Ovary (tissue), 9 donors: ENCODE results near the gene LMX1B. TPM values are rescaled to one million over a fixed set of nuclear protein-coding genes. Genes with fewer than 3 reads are reported as not detected.

ENCODE experiments used
- DNase-seq, 5 donors: peaks; one replicate each; pipeline ENCODE4 v3.0.0-alpha.2; 2019 to 2020
- H3K27ac ChIP-seq, 2 donors: fragments of 200-600 bp; one replicate each; pipeline versions ENCODE4 v1.5.1 to v1.8.0; 2019 to 2022
- H3K27me3 ChIP-seq: fragments of 200-600 bp; one replicate; pipeline ENCODE4 v1.8.0; 2022
- H3K36me3 ChIP-seq: fragments of 200-600 bp; sonication (generic); one replicate; pipeline ENCODE4 v1.5.1; 2019
- H3K4me1 ChIP-seq: one replicate; pipeline ENCODE4 v1.8.1; 2013; ENCODE audit warnings: mild to moderate bottlenecking, moderate library complexity; ENCODE audit not compliant: insufficient read depth
- H3K4me3 ChIP-seq: fragments of 200-600 bp; sonication (generic); one replicate; pipeline ENCODE4 v1.5.1; 2017
- H3K9me3 ChIP-seq, 2 donors: fragments of 200-600 bp in 1 of 2; sonication (generic) in 1 of 2; one replicate each; pipeline versions ENCODE4 v1.5.1 to v1.8.1; 2013 to 2019; ENCODE audit warnings: mild to moderate bottlenecking in 1 of 2, moderate library complexity in 1 of 2
- CTCF ChIP-seq, 3 donors: fragments of 450-650 bp in 2 of 3; fragments of 200-600 bp in 1 of 3; IDR thresholded peaks; one replicate each; pipeline versions ENCODE4 v1.5.1 to v1.8.0; 2016 to 2022; ENCODE audit warnings: antibody characterized with exemption in 3 of 3, mild to moderate bottlenecking in 1 of 3
- EP300 ChIP-seq: sonication (generic); formaldehyde crosslinking; IDR thresholded peaks from one replicate; pipeline ENCODE4 v1.6.1; 2017; ENCODE audit warnings: antibody characterized with exemption
- POLR2A ChIP-seq: fragments of 450-650 bp; IDR thresholded peaks from one replicate; pipeline ENCODE4 v1.6.1; 2017; ENCODE audit warnings: antibody characterized with exemption, mild to moderate bottlenecking, moderate library complexity
- WGBS, 3 donors: extraction: QIAGEN DNeasy Blood & Tissue Kit in 1 of 3; methylation state at CpG; one replicate each; pipeline versions ENCODE4 v1.1.5 to v1.1.7; 2013 to 2017; 5-methylcytosine and 5-hydroxymethylcytosine counted together
- intact Hi-C, 4 donors: fragments of 100-400 bp; cut with DNase I; formaldehyde crosslinking; loops; one replicate each; pipeline versions ENCODE4 v1.11.0 to v1.15.1; 2022 to 2023
- polyA plus RNA-seq, 2 donors: library from polyadenylated mRNA; stranded (reverse); fragments of 200-250 nt in 1 of 2; fragments of 350-450 nt in 1 of 2; fragmentation: Illumina TruSeq in 1 of 2; extraction: RNeasy Lipid Tissue Mini Kit (QIAGEN cat#74804) in 1 of 2; gene quantifications; one replicate each; pipeline ENCODE4 v1.2.3, GENCODE V29; 2013 to 2014
- total RNA-seq, 7 donors: library from RNA; depleted of rRNA in 2 of 7; stranded (reverse); fragments of >200 nt in 2 of 7; fragmentation: NEBNext Ultra II Directional in 3 of 7; extraction: Animal tissue kit (Norgen Biotek cat#: 25700) in 3 of 7; gene quantifications; one replicate each; pipeline versions ENCODE4 v1.1.0 to v1.2.4, GENCODE V29; 2016 to 2023
- donor health status: DM: no; HTN: no; CAD: no; lungs with moderate emphysema.
- donor health status: DM: no; HTN: no; CAD: no.
- donor health status: Bipolar disorder and iron deficiency.
- donor health status: DM: yes; HTN: yes; CAD: no.
- donor health status: DM: no; HTN: no; CAD: no.
- donor health status: DM: yes; HTN: yes; CAD: no.

Gene LMX1B
- total and polyA plus RNA-seq, 9 donors, result 0.08 to 0.20 TPM; not detected in 7

DNA sequence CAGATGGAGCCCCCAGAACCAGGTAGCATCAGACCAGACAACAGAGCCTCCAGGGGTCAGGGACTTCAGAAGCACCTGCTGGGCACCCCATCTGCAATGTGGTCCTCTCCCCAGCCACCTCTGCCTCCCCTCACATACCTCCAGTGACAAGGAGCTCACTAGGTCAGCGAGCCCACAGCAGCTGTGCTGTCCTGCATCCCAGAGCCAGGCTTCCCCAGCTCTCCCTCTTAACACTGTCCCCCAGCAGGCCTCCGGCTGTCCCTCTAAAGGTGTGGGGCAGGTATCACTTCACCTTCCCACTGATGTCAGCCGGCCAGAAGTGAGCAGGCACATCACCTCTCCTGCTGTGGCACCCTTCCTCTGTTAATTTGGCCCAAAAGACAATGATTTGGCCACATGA lies 83.6 kb downstream of the LMX1B start:
- peak in 1 of 5 donors; percentile 12 for DNase-seq
- 89 to 95% (median 90%) methylated on average over 3 of the region's 3 CpGs for WGBS, 3 donors
- no peak for TF ChIP-seq EP300
- no peak for TF ChIP-seq POLR2A

DNA sequence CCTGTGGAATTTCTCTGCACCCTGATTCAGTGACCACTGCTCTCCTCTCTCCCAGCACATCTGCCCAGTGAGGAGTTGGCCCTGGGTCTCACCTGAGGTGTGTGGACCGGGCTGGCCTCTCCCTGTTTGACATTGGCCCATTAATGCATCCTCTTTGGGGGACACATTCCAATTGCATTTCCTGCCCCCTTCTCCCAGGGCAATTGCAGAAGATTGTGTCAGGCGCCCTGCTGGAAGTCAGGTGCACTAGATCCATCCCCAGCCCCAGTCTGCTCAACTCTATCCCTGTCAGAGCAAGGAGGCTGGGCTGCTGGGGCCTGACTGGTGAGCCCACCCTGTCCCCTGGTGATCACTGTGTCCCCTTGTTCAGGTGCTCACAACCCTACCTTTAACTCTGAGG lies 84.5 kb downstream of the LMX1B start:
- Histone ChIP-seq H3K4me3 (no peak overlapping the region), H3K4me1 (no peaks in the 10 kb centered on the region), H3K27me3 (no peaks in the 10 kb centered on the region), H3K27ac (no peak overlapping the region), H3K9me3 (no peaks in the 10 kb centered on the region), H3K36me3 (no peaks in the 10 kb centered on the region)
- 87 to 97% (median 91%) methylated on average over 2 of the region's 2 CpGs for WGBS, 3 donors
- DNase-seq, result peak in 1 of 5 donors; percentile 10
- intact Hi-C loops, result no loop called here
- TF ChIP-seq EP300 (no peak), CTCF (IDR thresholded peaks at IDR 0.05) (no peak), POLR2A (no peak)

More for the DNA sequence above, 83.6 kb downstream of the LMX1B start:
- H3K4me3 ChIP-seq, result no peak overlapping the region
- no peak overlapping the region for H3K27ac ChIP-seq
- no peaks in the 10 kb centered on the region for H3K36me3 ChIP-seq
- H3K4me1 ChIP-seq, result no peaks in the 10 kb centered on the region
- H3K27me3 ChIP-seq, result no peaks in the 10 kb centered on the region
- intact Hi-C loops, result no loop called here
- H3K9me3 ChIP-seq, result no peaks in the 10 kb centered on the region

DNA sequence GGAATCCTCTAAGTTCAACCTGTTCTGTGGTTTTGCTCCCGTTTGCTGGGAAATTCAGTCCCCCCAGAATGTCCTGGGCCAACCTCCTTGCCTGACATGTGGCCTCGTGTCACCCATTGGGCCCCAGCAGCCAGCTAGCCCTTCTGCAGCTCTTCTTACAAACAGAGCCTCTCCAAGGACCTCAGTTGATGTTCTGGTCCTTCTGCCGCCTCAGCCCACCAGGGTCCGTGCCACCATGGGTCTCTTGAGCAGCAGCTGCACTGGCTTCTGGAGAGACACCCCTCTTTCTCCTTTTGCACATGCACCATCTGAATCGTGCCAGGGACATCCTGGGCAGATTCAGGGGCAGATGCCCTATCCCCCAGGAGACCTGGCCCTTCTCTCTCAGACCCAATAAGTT lies 85.0 kb downstream of the LMX1B start:
- 78 to 85% (median 79%) methylated on average over 5 of the region's 5 CpGs for WGBS, 3 donors
- peak in 1 of 5 donors; percentile 7 for DNase-seq
- H3K36me3 ChIP-seq, result no peaks in the 10 kb centered on the region
- H3K27ac ChIP-seq, result no peak overlapping the region
- H3K27me3 ChIP-seq, result no peaks in the 10 kb centered on the region
- no peak overlapping the region for H3K4me3 ChIP-seq
- H3K4me1 ChIP-seq, result no peaks in the 10 kb centered on the region
- intact Hi-C loops, result no loop called here
- H3K9me3 ChIP-seq, result no peaks in the 10 kb centered on the region
- TF ChIP-seq POLR2A (no peak), EP300 (no peak), CTCF (IDR thresholded peaks at IDR 0.05) (no peak)

DNA sequence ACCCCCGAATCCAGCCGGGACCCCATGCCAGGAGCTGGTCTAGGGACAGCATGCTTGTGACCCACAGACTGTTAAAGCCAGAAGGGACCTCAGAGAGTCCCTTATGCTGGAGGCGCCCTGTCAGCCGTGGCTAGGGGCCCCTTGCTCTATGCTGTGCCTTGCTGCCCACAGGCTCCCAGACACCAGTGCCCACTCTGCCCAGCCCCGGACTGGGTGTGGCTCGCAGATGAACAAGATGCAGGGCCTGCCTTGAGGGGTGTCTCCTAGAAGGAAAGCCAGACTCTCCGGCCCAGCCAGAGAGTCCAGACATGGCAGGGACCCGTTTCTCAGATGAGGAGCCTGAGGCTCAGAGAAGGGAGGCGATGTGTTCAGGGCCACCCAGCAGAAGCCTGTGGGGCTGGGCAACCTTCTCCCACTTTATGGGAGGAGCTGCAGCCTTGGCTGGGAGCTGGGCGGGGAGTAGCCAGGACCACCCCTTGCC lies 85.7 kb downstream of the LMX1B start:
- peak in 1 of 5 donors; percentile 12 for DNase-seq
- H3K27ac ChIP-seq, result no peak overlapping the region
- H3K4me1 ChIP-seq, result no peaks in the 10 kb centered on the region
- TF ChIP-seq EP300 (no peak), POLR2A (no peak), CTCF (IDR thresholded peaks at IDR 0.05) (no peak)
- H3K27me3 ChIP-seq, result no peaks in the 10 kb centered on the region
- WGBS, 3 donors, result 76 to 83% (median 81%) methylated on average over 10 of the region's 10 CpGs
- no peaks in the 10 kb centered on the region for H3K9me3 ChIP-seq
- H3K36me3 ChIP-seq, result no peaks in the 10 kb centered on the region
- no peak overlapping the region for H3K4me3 ChIP-seq
- intact Hi-C loops, result no loop called here

DNA sequence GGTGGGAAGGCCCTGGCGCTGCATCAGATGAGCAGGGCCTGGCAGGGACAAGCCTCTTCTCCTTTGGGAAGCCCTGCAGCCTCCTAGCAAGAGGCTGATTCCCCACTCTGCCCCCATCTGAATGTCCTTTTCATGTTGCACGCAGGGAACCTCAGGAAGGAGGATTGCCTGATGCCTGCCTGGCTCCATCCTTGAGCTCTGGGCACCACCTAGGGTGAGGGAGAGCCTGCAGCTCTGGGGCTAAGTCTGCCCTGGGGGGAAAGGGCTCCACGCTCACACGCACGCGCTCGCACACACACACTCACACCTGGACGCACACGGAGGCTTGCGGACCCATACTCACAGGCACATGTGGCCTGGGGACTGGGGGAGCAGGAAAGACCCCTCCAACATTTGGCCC lies 86.6 kb downstream of the LMX1B start:
- intact Hi-C loops, result no loop called here
- no peaks in the 10 kb centered on the region for H3K27me3 ChIP-seq
- 89 to 94% (median 91%) methylated on average over 10 of the region's 10 CpGs for WGBS, 3 donors

More for the DNA sequence above, 86.6 kb downstream of the LMX1B start:
- no peaks in the 10 kb centered on the region for H3K9me3 ChIP-seq
- no peaks in the 10 kb centered on the region for H3K36me3 ChIP-seq
- no peak for TF ChIP-seq POLR2A
- no peak for TF ChIP-seq EP300
- no peak for TF ChIP-seq CTCF (IDR thresholded peaks at IDR 0.05)
- no peak overlapping the region for H3K4me3 ChIP-seq
- H3K4me1 ChIP-seq, result no peaks in the 10 kb centered on the region
- DNase-seq, result peak in 1 of 5 donors; percentile 23
- no peak overlapping the region for H3K27ac ChIP-seq
